ENCODE results near the gene SAAL1.

The SAAL1 gene

GRCh38 chr11:18100926-18101656 is 4.8 kb downstream of the SAAL1 start:
- WGBS, 2 donors (ENCODE audit: extremely low coverage in 2 of 2, insufficient read length in 2 of 2, insufficient replicate concordance in 1 of 2): no CpG with 5 or more reads among the region's 6 CpGs
- H3K27ac ChIP-seq (replicated peaks; ENCODE audit: low read length): no peak overlapping the region
- H4K8ac ChIP-seq (ENCODE audit: low read depth, low read length): no peak overlapping the region
- H2AFZ ChIP-seq (ENCODE audit: low read length): no peak overlapping the region
- H3K18ac ChIP-seq (ENCODE audit: low read length): no peak overlapping the region
- DNase-seq (ENCODE audit: low spot score): no peak
- H3K79me1 ChIP-seq (ENCODE audit: low read depth, low read length): peaks cover 8% of the 10 kb centered on the region
- H3K4ac ChIP-seq (ENCODE audit: low read length): no peak overlapping the region
- no peak overlapping the region for H2AK5ac ChIP-seq (ENCODE audit: low read depth, low read length)
- H4K91ac ChIP-seq (ENCODE audit: low read depth, low read length, poor library complexity): no peak overlapping the region
- H2BK5ac ChIP-seq (ENCODE audit: low read length): no peak overlapping the region
- H3K23ac ChIP-seq (ENCODE audit: low read depth, low read length, poor library complexity): no peak overlapping the region
- peaks cover 12 to 78% of the 10 kb centered on the region in 2 donors for H3K36me3 ChIP-seq (replicated peaks in 1 of 2; ENCODE audit: control insufficient read depth in 2 of 2, insufficient read depth in 2 of 2, low read length in 2 of 2)
- H3K9me3 ChIP-seq (replicated peaks in 1 of 2; ENCODE audit: control insufficient read depth in 2 of 2, insufficient read depth in 1 of 2, low read depth in 1 of 2, low read length in 2 of 2): no peaks in the 10 kb centered on the region
- H2BK120ac ChIP-seq (ENCODE audit: low read depth, low read length): no peak overlapping the region
- H3K9ac ChIP-seq (ENCODE audit: low read depth, low read length, poor library complexity): no peak overlapping the region
- no peaks in the 10 kb centered on the region for H3K27me3 ChIP-seq (ENCODE audit: control insufficient read depth in 3 of 3, insufficient read depth in 3 of 3, low read depth in 1 of 3, low read length in 3 of 3)
- no peak overlapping the region for H2BK15ac ChIP-seq (ENCODE audit: low read length)
- H3K4me1 ChIP-seq (ENCODE audit: control insufficient read depth in 2 of 2, insufficient read depth in 1 of 2, low read depth in 1 of 2, low read length in 2 of 2): no peaks in the 10 kb centered on the region
- no peak overlapping the region for H2BK12ac ChIP-seq (ENCODE audit: low read length)
- H3K4me3 ChIP-seq (ENCODE audit: low read length in 2 of 2): no peak overlapping the region
- no peak overlapping the region for H3K4me2 ChIP-seq (ENCODE audit: insufficient read depth, low read length, poor library complexity, severe bottlenecking)
- H3K14ac ChIP-seq (ENCODE audit: low read length): no peak overlapping the region

- Histone ChIP-seq H3K14ac (ENCODE audit: low read length) (no peak overlapping the region), H3K79me1 (ENCODE audit: low read depth, low read length) (no peaks in the 10 kb centered on the region), H2BK120ac (ENCODE audit: low read depth, low read length) (no peak overlapping the region), H3K4ac (ENCODE audit: low read length) (no peak overlapping the region), H3K23ac (ENCODE audit: low read depth, low read length, poor library complexity) (no peak overlapping the region), H2BK12ac (ENCODE audit: low read length) (no peak overlapping the region), H3K27me3 (ENCODE audit: control insufficient read depth in 3 of 3, insufficient read depth in 3 of 3, low read depth in 1 of 3, low read length in 3 of 3) (no peaks in the 10 kb centered on the region), H3K18ac (ENCODE audit: low read length) (no peak overlapping the region), H2BK5ac (ENCODE audit: low read length) (no peak overlapping the region), H2BK15ac (ENCODE audit: low read length) (no peak overlapping the region), H4K8ac (ENCODE audit: low read depth, low read length) (no peak overlapping the region), H3K4me1 (ENCODE audit: control insufficient read depth in 2 of 2, insufficient read depth in 1 of 2, low read depth in 1 of 2, low read length in 2 of 2) (no peaks in the 10 kb centered on the region), H3K9me3 (replicated peaks in 1 of 2; ENCODE audit: control insufficient read depth in 2 of 2, insufficient read depth in 1 of 2, low read depth in 1 of 2, low read length in 2 of 2) (no peaks in the 10 kb centered on the region), H3K4me3 (ENCODE audit: low read length in 2 of 2) (no peak overlapping the region), H3K27ac (replicated peaks; ENCODE audit: low read length) (no peak overlapping the region), H2AK5ac (ENCODE audit: low read depth, low read length) (no peak overlapping the region), H3K36me3 (replicated peaks in 1 of 2; ENCODE audit: control insufficient read depth in 2 of 2, insufficient read depth in 2 of 2, low read length in 2 of 2) (peaks cover 22 to 93% of the 10 kb centered on the region in 2 donors), H2AFZ (ENCODE audit: low read length) (no peak overlapping the region), H3K9ac (ENCODE audit: low read depth, low read length, poor library complexity) (no peak overlapping the region), H4K91ac (ENCODE audit: low read depth, low read length, poor library complexity) (no peak overlapping the region), H3K4me2 (ENCODE audit: insufficient read depth, low read length, poor library complexity, severe bottlenecking) (no peak overlapping the region)
- DNase-seq (ENCODE audit: low spot score): no peak
Measured at GRCh38 chr11:18093959-18094358, 11.9 kb downstream of the SAAL1 start.

GRCh38 chr11:18091731-18092130 is 14.2 kb downstream of the SAAL1 start:
- H3K79me1 ChIP-seq (ENCODE audit: low read depth, low read length): no peaks in the 10 kb centered on the region
- no CpG with 5 or more reads among the region's 2 CpGs for WGBS, 2 donors (ENCODE audit: extremely low coverage in 2 of 2, insufficient read length in 2 of 2, insufficient replicate concordance in 1 of 2)
- H2AK5ac ChIP-seq (ENCODE audit: low read depth, low read length): no peak overlapping the region
- no peaks in the 10 kb centered on the region for H3K9me3 ChIP-seq (replicated peaks in 1 of 2; ENCODE audit: control insufficient read depth in 2 of 2, insufficient read depth in 1 of 2, low read depth in 1 of 2, low read length in 2 of 2)
- no peaks in the 10 kb centered on the region for H3K4me1 ChIP-seq (ENCODE audit: control insufficient read depth in 2 of 2, insufficient read depth in 1 of 2, low read depth in 1 of 2, low read length in 2 of 2)
- H2BK5ac ChIP-seq (ENCODE audit: low read length): no peak overlapping the region
- no peak overlapping the region for H3K9ac ChIP-seq (ENCODE audit: low read depth, low read length, poor library complexity)
- H3K27me3 ChIP-seq (ENCODE audit: control insufficient read depth in 3 of 3, insufficient read depth in 3 of 3, low read depth in 1 of 3, low read length in 3 of 3): no peaks in the 10 kb centered on the region
- no peak overlapping the region for H3K27ac ChIP-seq (replicated peaks; ENCODE audit: low read length)
- H3K4ac ChIP-seq (ENCODE audit: low read length): no peak overlapping the region
- no peak overlapping the region for H3K23ac ChIP-seq (ENCODE audit: low read depth, low read length, poor library complexity)
- no peak overlapping the region for H3K4me2 ChIP-seq (ENCODE audit: insufficient read depth, low read length, poor library complexity, severe bottlenecking)
- H4K8ac ChIP-seq (ENCODE audit: low read depth, low read length): no peak overlapping the region
- no peak overlapping the region for H2BK15ac ChIP-seq (ENCODE audit: low read length)
- no peak overlapping the region for H4K91ac ChIP-seq (ENCODE audit: low read depth, low read length, poor library complexity)
- H2AFZ ChIP-seq (ENCODE audit: low read length): no peak overlapping the region
- no peak overlapping the region for H3K14ac ChIP-seq (ENCODE audit: low read length)
- peaks cover 26 to 100% of the 10 kb centered on the region in 2 donors for H3K36me3 ChIP-seq (replicated peaks in 1 of 2; ENCODE audit: control insufficient read depth in 2 of 2, insufficient read depth in 2 of 2, low read length in 2 of 2)
- H3K4me3 ChIP-seq (ENCODE audit: low read length in 2 of 2): no peak overlapping the region
- no peak for DNase-seq (ENCODE audit: low spot score)
- no peak overlapping the region for H2BK120ac ChIP-seq (ENCODE audit: low read depth, low read length)
- H2BK12ac ChIP-seq (ENCODE audit: low read length): no peak overlapping the region
- H3K18ac ChIP-seq (ENCODE audit: low read length): no peak overlapping the region

- Histone ChIP-seq H4K8ac (ENCODE audit: low read depth, low read length) (no peak overlapping the region), H3K4me3 (ENCODE audit: low read length in 2 of 2) (no peak overlapping the region), H3K4ac (ENCODE audit: low read length) (no peak overlapping the region), H2BK5ac (ENCODE audit: low read length) (no peak overlapping the region), H3K9me3 (replicated peaks in 1 of 2; ENCODE audit: control insufficient read depth in 2 of 2, insufficient read depth in 1 of 2, low read depth in 1 of 2, low read length in 2 of 2) (no peaks in the 10 kb centered on the region), H3K79me1 (ENCODE audit: low read depth, low read length) (no peaks in the 10 kb centered on the region), H2BK120ac (ENCODE audit: low read depth, low read length) (no peak overlapping the region), H3K9ac (ENCODE audit: low read depth, low read length, poor library complexity) (no peak overlapping the region), H2AK5ac (ENCODE audit: low read depth, low read length) (no peak overlapping the region), H2BK12ac (ENCODE audit: low read length) (no peak overlapping the region), H4K91ac (ENCODE audit: low read depth, low read length, poor library complexity) (no peak overlapping the region), H3K18ac (ENCODE audit: low read length) (no peak overlapping the region), H3K23ac (ENCODE audit: low read depth, low read length, poor library complexity) (no peak overlapping the region), H3K4me1 (ENCODE audit: control insufficient read depth in 2 of 2, insufficient read depth in 1 of 2, low read depth in 1 of 2, low read length in 2 of 2) (no peaks in the 10 kb centered on the region), H3K4me2 (ENCODE audit: insufficient read depth, low read length, poor library complexity, severe bottlenecking) (no peak overlapping the region), H2BK15ac (ENCODE audit: low read length) (no peak overlapping the region), H3K27me3 (ENCODE audit: control insufficient read depth in 3 of 3, insufficient read depth in 3 of 3, low read depth in 1 of 3, low read length in 3 of 3) (no peaks in the 10 kb centered on the region), H3K14ac (ENCODE audit: low read length) (no peak overlapping the region), H3K36me3 (replicated peaks in 1 of 2; ENCODE audit: control insufficient read depth in 2 of 2, insufficient read depth in 2 of 2, low read length in 2 of 2) (peaks cover 24 to 99% of the 10 kb centered on the region in 2 donors), H2AFZ (ENCODE audit: low read length) (no peak overlapping the region), H3K27ac (replicated peaks; ENCODE audit: low read length) (no peak overlapping the region)
- no peak for DNase-seq (ENCODE audit: low spot score)
- WGBS, 2 donors (ENCODE audit: extremely low coverage in 2 of 2, insufficient read length in 2 of 2, insufficient replicate concordance in 1 of 2): no CpG with 5 or more reads among the region's 3 CpGs
Measured at GRCh38 chr11:18088966-18089365, 16.9 kb downstream of the SAAL1 start.
